Endothelial cell of umbilical vein (primary cell): ENCODE results near the gene EIF2A.
A peak's percentile ranks its signal among the peaks of the same experiment; 100 is the strongest.

Experiments used
- CTCF ChIP-seq, 2 donors: IDR thresholded peaks; 1 replicate in 1 of 2; 2 replicates in 1 of 2; pipeline ENCODE4 v1.5.1; 2011; ENCODE audit warnings: low read length in 2 of 2, mild to moderate bottlenecking in 2 of 2, moderate library complexity in 2 of 2, control low read depth in 1 of 2, inconsistent platforms in 1 of 2, low read depth in 1 of 2; ENCODE audit not compliant: insufficient read depth in 1 of 2; ENCODE audit errors: extremely low read depth in 1 of 2
- EZH2 ChIP-seq: IDR thresholded peaks from 2 replicates; pipeline ENCODE4 v1.6.1; 2012; ENCODE audit warnings: borderline replicate concordance, low read depth, mild to moderate bottlenecking, moderate library complexity, low read length, inconsistent platforms; ENCODE audit not compliant: severe bottlenecking
- MAX ChIP-seq: IDR thresholded peaks from 2 replicates; pipeline ENCODE4 v1.6.1; 2011; ENCODE audit not compliant: insufficient read depth, insufficient read length
- MYC ChIP-seq: IDR thresholded peaks from one replicate; pipeline ENCODE4 v1.6.1; 2011; ENCODE audit warnings: mild to moderate bottlenecking, low read depth, low read length
- POLR2A ChIP-seq: IDR thresholded peaks from 2 replicates; pipeline ENCODE4 v1.6.1; 2012; ENCODE audit warnings: low read depth, mild to moderate bottlenecking, control low read depth, low read length
- POLR2AphosphoS5 ChIP-seq: IDR thresholded peaks from 2 replicates; pipeline ENCODE4 v1.6.1; 2012; ENCODE audit warnings: low read depth, mild to moderate bottlenecking, control low read depth, low read length, moderate library complexity; ENCODE audit not compliant: insufficient read depth

- TF ChIP-seq CTCF (IDR thresholded peaks at IDR 0.05; ENCODE audit: extremely low read depth in 1 of 2, insufficient read depth in 1 of 2, low read depth in 1 of 2, low read length in 2 of 2) (no peak), MAX (no peak), POLR2AphosphoS5 (peak; percentile 85), EZH2 (no peak), POLR2A (no peak), MYC (no peak)
Measured at GRCh38 chr3:150599611-150600297, 53.2 kb downstream of the EIF2A start.
